PC-9 (cell line): ENCODE measurements around the gene GSK3B.

ENCODE experiments used
- CTCF ChIP-seq: fragments of 200-600 bp; sonication (generic); conservative IDR thresholded peaks from 2 replicates; pipeline ENCODE4 v1.6.1; 2017; ENCODE audit warnings: mixed run types, antibody characterized with exemption, mild to moderate bottlenecking, moderate library complexity
- EZH2 ChIP-seq: fragments of 200-600 bp; sonication (generic); IDR thresholded peaks from 2 replicates; pipeline ENCODE4 v1.8.0; 2017; ENCODE audit warnings: antibody characterized with exemption, low read depth

DNA sequence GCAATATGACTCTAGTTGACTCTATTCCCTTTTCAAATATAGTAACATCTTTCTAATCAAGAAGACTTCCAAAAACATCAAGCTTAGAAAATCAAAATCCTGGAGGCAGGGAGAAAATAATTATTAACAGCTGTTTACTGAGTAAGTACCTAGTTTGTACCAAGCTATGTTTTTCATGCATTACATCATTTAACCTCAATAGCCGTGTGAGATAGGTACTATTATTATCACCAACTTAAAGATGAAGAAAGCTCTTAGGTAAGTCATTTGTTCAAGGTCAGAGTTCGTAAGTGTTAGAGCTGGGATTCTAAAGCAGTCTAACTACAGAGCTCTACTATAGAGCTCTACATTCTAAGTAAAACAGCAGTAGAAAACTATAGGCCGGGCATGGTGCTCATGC lies 41.6 kb downstream of the GSK3B start:
- TF ChIP-seq CTCF = no peak
- TF ChIP-seq EZH2 = no peak
